A549 treated with DMSO at 1 μM for 4 hours (cell line): ENCODE results near the gene CWC15. TPM values are rescaled to one million over a fixed set of nuclear protein-coding genes. Genes with fewer than 3 reads are reported as not detected.

Source experiments
- total RNA-seq: library from RNA; stranded (reverse); fragments of 200-300 nt; extraction: Qiagen RNA extraction; gene quantifications from 5 replicates; pipeline ENCODE4 v1.2.3, GENCODE V29; 2022; ENCODE audit warnings: low read depth

CWC15 gene
- 29.3 to 35.1 TPM (median 29.7 TPM) in 5 replicates for total RNA-seq

GRCh38 chr11:94973099-94973968 is at the start of gene CWC15, which contains the start of gene KDM4D:
Gene CWC15 (minus strand): TSS chr11:94973556. CDS start chr11:94972185, 1,371 bp downstream.
Gene KDM4D (plus strand): TSS chr11:94973709. CDS start chr11:94997373, 23,664 bp downstream.

Other genes starting within 250 kb of the CWC15 start
- 9.1 to 11.7 TPM (median 10.8 TPM) in 5 replicates for gene AMOTL1, start 205.2 kb downstream of the CWC15 start, total RNA-seq
- 0.40 to 0.70 TPM (median 0.47 TPM) in 5 replicates for gene KDM4D, start 153 bp upstream of the CWC15 start, total RNA-seq
- gene KDM4E, start 51.7 kb upstream of the CWC15 start, total RNA-seq: not detected in 5 replicates
- not detected in 5 replicates for gene KDM4F, start 75.9 kb upstream of the CWC15 start, total RNA-seq
- gene SRSF8, start 93.4 kb upstream of the CWC15 start, total RNA-seq: 19.0 to 22.6 TPM (median 20.2 TPM) in 5 replicates
- 13.1 to 17.6 TPM (median 15.2 TPM) in 5 replicates for gene ENDOD1, start 116.3 kb upstream of the CWC15 start, total RNA-seq